Embryonic facial prominence (tissue), 1 donor: ENCODE results near the gene OR1S1.
"Not testable (repeated sequence)": the region's sequence is repeated elsewhere in the genome, so short reads cannot be mapped to it uniquely, and the experiment has no call there.

Experiments used
- DNase-seq: peaks from one replicate; pipeline ENCODE4 v3.0.0-alpha.2; 2016; ENCODE audit errors: extremely low spot score

The OR1S1 gene

GRCh38 chr11:58212420-58212819 lies at the start of gene OR1S1:
OR1S1 (plus strand) TSS chr11:58212720.
- DNase-seq: not testable (repeated sequence)

GRCh38 chr11:58164389-58164788 lies 48.1 kb upstream of the OR1S1 start:
- no peak for DNase-seq

GRCh38 chr11:58164990-58165389 lies 47.5 kb upstream of the OR1S1 start:
- no peak for DNase-seq

- no peak for DNase-seq
These were observed 46.9 kb upstream of the OR1S1 start for GRCh38 chr11:58165504-58166106.

DNA sequence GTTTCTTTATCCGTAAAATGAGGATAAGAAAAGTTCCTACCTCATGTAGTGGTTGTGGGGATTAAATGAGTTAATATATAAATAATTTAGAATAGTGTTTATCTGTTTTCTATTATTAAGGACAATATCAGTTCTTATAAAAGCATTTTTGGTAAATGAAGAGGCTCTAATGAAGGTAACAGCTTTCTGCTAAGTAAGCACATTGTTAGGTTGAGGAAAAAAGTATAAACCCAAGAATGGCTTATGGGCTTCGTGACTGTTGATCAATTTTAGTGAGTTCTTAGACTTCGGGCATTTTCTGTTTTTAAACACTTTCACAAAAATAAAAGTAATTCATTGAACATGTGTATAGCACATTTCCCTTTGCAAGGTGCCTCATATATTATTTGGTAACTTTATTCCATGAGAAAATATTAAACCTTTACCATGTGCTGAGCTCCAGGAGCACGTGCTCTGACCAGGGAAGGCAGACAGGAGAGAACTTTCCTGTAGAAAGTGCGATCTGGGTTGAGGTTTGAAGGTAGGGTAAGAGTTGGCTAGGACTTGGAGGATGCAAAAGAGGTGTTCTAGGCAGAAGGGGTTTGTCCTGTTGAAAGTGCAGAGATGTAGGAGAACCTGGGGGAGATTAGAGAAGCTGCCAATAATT lies 35.0 kb upstream of the OR1S1 start:
- no peak for DNase-seq

- DNase-seq: no peak
These were observed 34.1 kb upstream of the OR1S1 start for GRCh38 chr11:58178444-58178843.

DNA sequence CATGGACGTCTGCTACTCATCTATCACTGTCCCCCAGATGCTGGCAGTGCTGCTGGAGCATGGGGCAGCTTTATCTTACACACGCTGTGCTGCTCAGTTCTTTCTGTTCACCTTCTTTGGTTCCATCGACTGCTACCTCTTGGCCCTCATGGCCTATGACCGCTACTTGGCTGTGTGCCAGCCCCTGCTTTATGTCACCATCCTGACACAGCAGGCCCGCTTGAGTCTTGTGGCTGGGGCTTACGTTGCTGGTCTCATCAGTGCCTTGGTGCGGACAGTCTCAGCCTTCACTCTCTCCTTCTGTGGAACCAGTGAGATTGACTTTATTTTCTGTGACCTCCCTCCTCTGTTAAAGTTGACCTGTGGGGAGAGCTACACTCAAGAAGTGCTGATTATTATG lies 32.9 kb upstream of the OR1S1 start:
- no peak for DNase-seq

DNA sequence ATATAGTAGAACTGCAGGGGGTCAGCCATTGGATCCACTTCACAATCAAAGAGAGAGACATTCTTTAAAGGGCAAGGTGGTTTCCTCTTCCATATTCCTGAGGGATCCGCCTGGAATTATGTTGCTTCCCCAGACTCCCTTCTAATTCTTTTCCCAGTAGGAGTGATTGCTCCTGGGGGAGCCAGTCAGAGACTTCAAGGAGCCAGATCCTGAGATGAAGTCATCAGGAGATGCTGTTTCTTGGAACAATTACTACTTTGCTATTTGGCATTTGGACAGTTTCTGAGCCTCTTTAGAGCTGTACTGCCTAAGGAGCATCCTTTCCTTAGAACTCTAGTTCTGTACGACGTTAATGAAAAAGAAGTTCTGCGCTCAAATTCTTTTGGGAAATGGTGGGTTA lies 25.6 kb upstream of the OR1S1 start:
- DNase-seq: no peak

- DNase-seq: no peak
These were observed 23.8 kb upstream of the OR1S1 start, which contains the start of gene OR9Q2 for GRCh38 chr11:58188770-58189169. OR9Q2 (plus strand) TSS chr11:58189070; CDS start chr11:58190491, 1,421 bp downstream.

DNA sequence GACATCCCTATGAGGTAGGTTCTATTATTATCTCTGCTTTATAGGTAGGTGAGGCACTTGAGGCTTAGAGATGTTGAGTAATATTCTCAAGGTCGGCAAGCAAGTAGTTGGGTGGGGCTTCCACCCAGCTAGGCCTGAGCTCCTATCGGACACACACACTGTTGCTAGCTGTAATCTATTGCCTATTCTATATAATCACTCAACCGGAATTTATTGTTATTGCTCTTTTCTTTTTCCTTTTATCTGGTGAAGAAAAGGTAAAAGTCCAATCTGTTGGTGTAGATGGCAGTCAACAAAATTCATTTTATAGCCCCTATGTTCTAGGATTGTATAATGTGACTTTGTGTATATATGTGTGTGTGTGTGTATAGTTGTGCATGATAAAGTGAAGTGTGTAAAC lies 20.3 kb upstream of the OR1S1 start:
- no peak for DNase-seq

GRCh38 chr11:58193391-58193790 lies 19.1 kb upstream of the OR1S1 start:
- DNase-seq: no peak

GRCh38 chr11:58195939-58196338 lies 16.6 kb upstream of the OR1S1 start:
- no peak for DNase-seq

DNA sequence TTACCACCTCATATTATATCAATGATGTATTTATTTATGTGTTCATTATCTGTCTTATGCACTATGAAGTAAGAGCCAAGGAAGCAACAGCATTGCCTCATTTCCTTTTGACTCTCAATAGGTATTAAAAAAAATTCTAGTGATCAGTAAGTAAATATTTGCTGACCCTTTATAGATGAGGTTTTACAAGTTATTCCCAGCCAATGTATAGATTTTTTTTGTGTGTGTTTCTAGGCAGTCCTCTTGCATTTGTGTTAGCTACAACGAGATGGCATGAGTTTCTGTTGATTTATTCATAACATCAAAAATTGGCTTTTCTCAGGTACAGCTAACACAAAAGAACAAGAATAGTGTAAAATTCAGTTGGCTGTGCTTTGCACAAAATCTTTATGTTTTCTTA lies 13.2 kb upstream of the OR1S1 start:
- no peak for DNase-seq

GRCh38 chr11:58204042-58204441 lies 8.5 kb upstream of the OR1S1 start, which contains the start of gene OR1S2:
OR1S2 (minus strand) TSS chr11:58204142; CDS start chr11:58204142, 0 bp downstream.
- DNase-seq: no peak

GRCh38 chr11:58216476-58216875 lies 4.0 kb downstream of the OR1S1 start:
- DNase-seq: no peak

- DNase-seq: no peak
These were observed 10.2 kb downstream of the OR1S1 start for GRCh38 chr11:58222721-58223120.

DNA sequence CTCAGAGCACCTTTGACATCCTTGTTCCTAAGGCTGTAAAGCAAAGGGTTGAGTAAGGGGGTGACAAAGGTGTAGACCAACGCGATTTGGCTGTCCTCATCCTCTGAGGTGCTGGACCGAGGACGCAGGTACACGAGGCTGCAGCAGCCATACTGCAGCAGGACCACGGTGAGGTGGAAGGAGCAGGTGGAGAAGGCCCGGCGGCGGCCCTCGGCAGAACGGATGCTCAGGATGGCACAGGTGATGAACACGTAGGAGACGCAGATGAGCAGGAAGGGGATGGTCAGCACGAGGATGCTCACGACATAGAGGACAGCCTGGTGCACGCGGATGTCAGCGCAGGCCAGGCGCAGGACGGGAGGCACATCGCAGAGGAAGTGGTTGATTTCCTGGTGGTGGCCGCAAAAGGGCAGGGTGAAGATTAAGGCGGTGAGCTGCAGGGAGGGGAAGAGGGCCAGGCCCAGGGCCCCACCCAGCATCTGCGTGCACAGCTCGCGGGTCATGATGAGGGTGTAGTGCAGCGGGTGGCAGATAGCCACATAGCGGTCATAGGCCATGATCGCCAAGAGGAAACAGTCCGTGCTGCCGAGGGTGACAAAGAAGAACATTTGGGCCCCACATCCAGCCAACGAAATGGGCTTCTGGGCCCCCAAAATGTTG lies 15.6 kb downstream of the OR1S1 start:
- no peak for DNase-seq

- DNase-seq: no peak
These were observed 31.4 kb downstream of the OR1S1 start for GRCh38 chr11:58243954-58244353.

- no peak for DNase-seq
These were observed 42.4 kb downstream of the OR1S1 start for GRCh38 chr11:58254936-58255335.

GRCh38 chr11:58259983-58260382 lies 47.5 kb downstream of the OR1S1 start:
- DNase-seq: no peak
